Measurements from ENCODE around the gene GRXCR1. TPM values are rescaled to one million over a fixed set of nuclear protein-coding genes. Genes with fewer than 3 reads are reported as not detected.

GRXCR1 gene
- total and polyA plus RNA-seq, 2 of the 4 experiments (the other 2 are of a cell fraction) = not detected

DNA sequence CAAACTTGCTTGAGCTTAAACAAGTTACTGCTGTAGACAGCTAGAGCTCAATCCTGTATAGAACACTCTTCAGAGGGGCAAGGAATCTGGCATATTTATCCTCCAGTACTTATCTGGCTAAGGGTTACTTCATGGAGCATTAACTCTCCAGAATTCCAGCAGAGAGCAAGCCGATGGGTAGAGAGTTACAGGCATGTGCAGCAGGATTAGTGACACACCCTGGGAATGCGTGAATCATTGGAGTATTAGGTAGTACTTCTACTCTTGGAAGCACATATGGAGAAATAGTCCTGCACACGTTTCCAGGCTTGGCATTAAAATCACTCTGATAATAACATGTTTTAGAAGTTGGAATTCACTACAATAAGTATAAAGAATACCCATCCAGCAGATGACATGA, 35.4 kb downstream of the GRXCR1 start:
- POLR2A ChIA-PET (ENCODE audit: unreplicated experiment) = no interaction called here
- no peaks in the 10 kb centered on the region for H3K27me3 ChIP-seq (ENCODE audit: control insufficient read depth, insufficient read depth, low read length)
- no peak overlapping the region for H2BK20ac ChIP-seq (ENCODE audit: low read depth, low read length)
- no peak overlapping the region for H4K8ac ChIP-seq (ENCODE audit: low read depth in 2 of 2, low read length in 2 of 2)
- H3K4me1 ChIP-seq (ENCODE audit: control insufficient read depth, insufficient read depth, low read length) = no peaks in the 10 kb centered on the region
- no peak overlapping the region for H2BK120ac ChIP-seq (ENCODE audit: low read depth, low read length)
- H2AK9ac ChIP-seq (replicated peaks; ENCODE audit: low read depth, low read length, poor library complexity) = no peak overlapping the region
- no peaks in the 10 kb centered on the region for H4K20me1 ChIP-seq (ENCODE audit: insufficient read depth, low read length)
- in situ Hi-C loops (cut with MboI; ENCODE audit: low sequenced_read_pairs) = no loop called here
- H2AK5ac ChIP-seq (ENCODE audit: low read depth, low read length) = no peak overlapping the region
- H3K4ac ChIP-seq (ENCODE audit: low read depth, low read length) = no peak overlapping the region
- no peaks in the 10 kb centered on the region for H3K79me1 ChIP-seq (ENCODE audit: low read depth in 1 of 2, low read length in 2 of 2)
- H3K56ac ChIP-seq (ENCODE audit: extremely low read depth, insufficient read depth, low read length) = no peak overlapping the region
- no peaks in the 10 kb centered on the region for H3K9me1 ChIP-seq (ENCODE audit: insufficient read depth, low read length)
- no peak overlapping the region for H2BK5ac ChIP-seq (ENCODE audit: low read depth, low read length, poor library complexity, severe bottlenecking)
- no peak overlapping the region for H2AFZ ChIP-seq (replicated peaks; ENCODE audit: low read length, poor library complexity)
- BruUV-seq (replicated peaks) = no TSS peak
- H3K18ac ChIP-seq (ENCODE audit: low read depth, low read length) = no peak overlapping the region
- H3K36me3 ChIP-seq (ENCODE audit: control insufficient read depth, insufficient read depth, low read length) = no peaks in the 10 kb centered on the region
- no peak overlapping the region for H3K4me3 ChIP-seq (ENCODE audit: insufficient read depth, low read depth, low read length)
- TF ChIP-seq MAZ (IDR thresholded peaks at IDR 0.05; ENCODE audit: borderline replicate concordance, low read depth, low read length) (no peak), BHLHE40 (IDR thresholded peaks at IDR 0.05; ENCODE audit: low read depth, low read length) (no peak), RFX5 (IDR thresholded peaks at IDR 0.05; ENCODE audit: low read depth, low read length) (no peak), MAFK (IDR thresholded peaks at IDR 0.05; ENCODE audit: low read depth, low read length) (no peak), RCOR1 (IDR thresholded peaks at IDR 0.05; ENCODE audit: insufficient replicate concordance, low read length) (no peak), RAD21 (IDR thresholded peaks at IDR 0.05; ENCODE audit: low read length) (no peak), MXI1 (IDR thresholded peaks at IDR 0.05; ENCODE audit: borderline replicate concordance, low read depth, low read length) (no peak), POLR2A (IDR thresholded peaks at IDR 0.05; ENCODE audit: low read depth, low read length) (no peak), NFE2L2 (IDR thresholded peaks at IDR 0.05; ENCODE audit: low read depth, low read length) (no peak), CEBPB (IDR thresholded peaks at IDR 0.05; ENCODE audit: low read depth, low read length) (no peak), CHD1 (IDR thresholded peaks at IDR 0.05; ENCODE audit: low read depth, low read length) (no peak), FOS (IDR thresholded peaks at IDR 0.05; ENCODE audit: low read depth, low read length) (no peak), SMC3 (IDR thresholded peaks at IDR 0.05; ENCODE audit: low read depth, low read length) (no peak), ELK1 (IDR thresholded peaks at IDR 0.05; ENCODE audit: borderline replicate concordance, low read depth, low read length) (no peak)
- TF ChIP-seq, protein P1, sequence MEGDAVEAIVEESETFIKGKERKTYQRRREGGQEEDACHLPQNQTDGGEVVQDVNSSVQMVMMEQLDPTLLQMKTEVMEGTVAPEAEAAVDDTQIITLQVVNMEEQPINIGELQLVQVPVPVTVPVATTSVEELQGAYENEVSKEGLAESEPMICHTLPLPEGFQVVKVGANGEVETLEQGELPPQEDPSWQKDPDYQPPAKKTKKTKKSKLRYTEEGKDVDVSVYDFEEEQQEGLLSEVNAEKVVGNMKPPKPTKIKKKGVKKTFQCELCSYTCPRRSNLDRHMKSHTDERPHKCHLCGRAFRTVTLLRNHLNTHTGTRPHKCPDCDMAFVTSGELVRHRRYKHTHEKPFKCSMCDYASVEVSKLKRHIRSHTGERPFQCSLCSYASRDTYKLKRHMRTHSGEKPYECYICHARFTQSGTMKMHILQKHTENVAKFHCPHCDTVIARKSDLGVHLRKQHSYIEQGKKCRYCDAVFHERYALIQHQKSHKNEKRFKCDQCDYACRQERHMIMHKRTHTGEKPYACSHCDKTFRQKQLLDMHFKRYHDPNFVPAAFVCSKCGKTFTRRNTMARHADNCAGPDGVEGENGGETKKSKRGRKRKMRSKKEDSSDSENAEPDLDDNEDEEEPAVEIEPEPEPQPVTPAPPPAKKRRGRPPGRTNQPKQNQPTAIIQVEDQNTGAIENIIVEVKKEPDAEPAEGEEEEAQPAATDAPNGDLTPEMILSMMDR (conservative IDR thresholded peaks at IDR 0.05; ENCODE audit: low read depth, low read length) = no peak
- TF ChIP-seq, protein P2, sequence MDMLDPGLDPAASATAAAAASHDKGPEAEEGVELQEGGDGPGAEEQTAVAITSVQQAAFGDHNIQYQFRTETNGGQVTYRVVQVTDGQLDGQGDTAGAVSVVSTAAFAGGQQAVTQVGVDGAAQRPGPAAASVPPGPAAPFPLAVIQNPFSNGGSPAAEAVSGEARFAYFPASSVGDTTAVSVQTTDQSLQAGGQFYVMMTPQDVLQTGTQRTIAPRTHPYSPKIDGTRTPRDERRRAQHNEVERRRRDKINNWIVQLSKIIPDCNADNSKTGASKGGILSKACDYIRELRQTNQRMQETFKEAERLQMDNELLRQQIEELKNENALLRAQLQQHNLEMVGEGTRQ (IDR thresholded peaks at IDR 0.05; ENCODE audit: low read depth, low read length) = no peak
- H4K91ac ChIP-seq (ENCODE audit: insufficient read depth, low read depth, low read length) = no peak overlapping the region
- intact Hi-C loops (cut with micrococcal nuclease) = no loop called here
- no peak overlapping the region for H3K4me2 ChIP-seq (ENCODE audit: low read depth, low read length)
- H3K23ac ChIP-seq (ENCODE audit: low read depth, low read length) = no peak overlapping the region
- no peak overlapping the region for H3K27ac ChIP-seq (ENCODE audit: insufficient read depth, low read length)
- no peak overlapping the region for H4K5ac ChIP-seq (ENCODE audit: low read depth, low read length)
- no CpG with 5 or more reads among the region's 3 CpGs for WGBS, 2 experiments (ENCODE audit: extremely low coverage in 2 of 2, insufficient read length in 1 of 2)
- DNase-seq (no peak), ATAC-seq (ENCODE audit: low read depth) (no peak)
- no peak overlapping the region for H2BK15ac ChIP-seq (ENCODE audit: low read depth, low read length)
- H3K9ac ChIP-seq (ENCODE audit: low read depth, low read length) = no peak overlapping the region
- CTCF ChIA-PET = no interaction called here
- dilution Hi-C loops (cut with HindIII; ENCODE audit: low sequenced_read_pairs, unreplicated experiment) = no loop called here
- peaks cover 3% of the 10 kb centered on the region; the same call in 1 of the 2 replicates for H3K9me3 ChIP-seq (ENCODE audit: control insufficient read depth, insufficient read depth, low read length)
- no peak overlapping the region for H3K14ac ChIP-seq (replicated peaks; ENCODE audit: low read depth, low read length)

Measured in IMR-90 (cell line).